ENCODE measurements around the gene NAA15.

- no peak for TF ChIP-seq POLR2A (IDR thresholded peaks at IDR 0.05; ENCODE audit: extremely low read depth, insufficient read length)
- TF ChIP-seq CTCF (IDR thresholded peaks at IDR 0.05; ENCODE audit: low read depth, low read length): no peak
- no peak for TF ChIP-seq MAX (IDR thresholded peaks at IDR 0.05; ENCODE audit: low read depth, low read length)
Measured at GRCh38 chr4:139314047-139314800, 12.9 kb downstream of the NAA15 start.
